Measurements from ENCODE around the gene PARD6A.

DNA sequence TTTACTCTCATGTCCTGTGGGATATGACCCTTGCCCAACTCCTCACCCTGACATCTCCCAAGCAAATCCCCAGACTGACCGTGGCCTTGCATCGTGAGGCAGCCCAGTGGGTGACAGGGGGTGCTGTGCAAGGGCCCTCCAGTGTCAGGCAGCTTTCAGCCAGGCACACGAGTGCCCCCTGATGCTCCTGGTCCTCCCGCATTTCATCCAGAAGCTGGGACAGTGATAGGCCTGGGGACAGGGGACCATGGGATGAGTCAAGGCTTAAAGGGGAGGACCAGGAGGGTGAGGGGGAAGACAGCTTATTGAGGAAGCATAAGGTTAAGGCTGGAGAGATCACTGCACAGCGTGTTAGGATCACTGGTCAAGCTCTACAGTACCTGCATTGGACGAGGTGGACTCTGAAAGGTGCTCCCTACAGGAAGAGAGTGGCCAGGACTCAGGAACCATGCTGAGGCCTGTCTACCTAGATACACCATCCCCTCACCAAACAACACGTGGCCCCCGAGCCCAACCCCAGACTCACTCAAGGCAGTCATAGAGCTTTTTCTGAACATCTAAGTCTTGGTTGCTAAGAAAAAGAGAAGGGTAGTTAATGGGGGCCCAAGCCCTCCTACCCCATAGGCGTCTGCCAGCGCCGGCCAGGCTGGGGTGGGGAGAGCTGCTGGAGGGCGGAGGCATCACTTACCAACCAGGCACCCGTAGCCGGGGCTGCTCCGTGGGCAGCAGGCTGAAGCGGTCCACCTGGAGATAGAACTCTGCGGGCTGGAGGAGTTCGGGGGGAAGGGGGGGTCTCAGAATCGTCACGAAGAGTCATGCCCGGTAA lies 1.7 kb upstream of the PARD6A start:
- TF ChIP-seq, protein P1, sequence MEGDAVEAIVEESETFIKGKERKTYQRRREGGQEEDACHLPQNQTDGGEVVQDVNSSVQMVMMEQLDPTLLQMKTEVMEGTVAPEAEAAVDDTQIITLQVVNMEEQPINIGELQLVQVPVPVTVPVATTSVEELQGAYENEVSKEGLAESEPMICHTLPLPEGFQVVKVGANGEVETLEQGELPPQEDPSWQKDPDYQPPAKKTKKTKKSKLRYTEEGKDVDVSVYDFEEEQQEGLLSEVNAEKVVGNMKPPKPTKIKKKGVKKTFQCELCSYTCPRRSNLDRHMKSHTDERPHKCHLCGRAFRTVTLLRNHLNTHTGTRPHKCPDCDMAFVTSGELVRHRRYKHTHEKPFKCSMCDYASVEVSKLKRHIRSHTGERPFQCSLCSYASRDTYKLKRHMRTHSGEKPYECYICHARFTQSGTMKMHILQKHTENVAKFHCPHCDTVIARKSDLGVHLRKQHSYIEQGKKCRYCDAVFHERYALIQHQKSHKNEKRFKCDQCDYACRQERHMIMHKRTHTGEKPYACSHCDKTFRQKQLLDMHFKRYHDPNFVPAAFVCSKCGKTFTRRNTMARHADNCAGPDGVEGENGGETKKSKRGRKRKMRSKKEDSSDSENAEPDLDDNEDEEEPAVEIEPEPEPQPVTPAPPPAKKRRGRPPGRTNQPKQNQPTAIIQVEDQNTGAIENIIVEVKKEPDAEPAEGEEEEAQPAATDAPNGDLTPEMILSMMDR (conservative IDR thresholded peaks at IDR 0.05): no peak
- no peak for TF ChIP-seq EZH2 (IDR thresholded peaks at IDR 0.05; ENCODE audit: low read depth)
